T-helper 1 cell (primary cell): ENCODE data around the gene SLC29A3.

Experiments used
- DNase-seq, 5 donors: peaks; one replicate each; pipeline ENCODE4 v3.0.0-alpha.2; 2012 to 2020

Gene SLC29A3

GRCh38 chr10:71301371-71301916 lies 17.6 kb upstream of the SLC29A3 start:
- no peak for DNase-seq

GRCh38 chr10:71302451-71302850 lies 16.6 kb upstream of the SLC29A3 start:
- DNase-seq, result no peak

- DNase-seq, result peak in 1 of 5 donors; percentile 37
Observed at GRCh38 chr10:71302874-71303568, 16.0 kb upstream of the SLC29A3 start.

GRCh38 chr10:71303569-71303907 lies 15.5 kb upstream of the SLC29A3 start:
- no peak for DNase-seq

- DNase-seq, result no peak
Observed at GRCh38 chr10:71304914-71305313, 14.1 kb upstream of the SLC29A3 start.

- DNase-seq, result no peak
Observed at GRCh38 chr10:71306979-71307378, 12.1 kb upstream of the SLC29A3 start.

- no peak for DNase-seq
Observed at GRCh38 chr10:71307469-71308085, 11.5 kb upstream of the SLC29A3 start.

- no peak for DNase-seq
Observed at GRCh38 chr10:71308244-71308643, 10.8 kb upstream of the SLC29A3 start.

GRCh38 chr10:71308985-71309384 lies 10.1 kb upstream of the SLC29A3 start:
- no peak for DNase-seq

- DNase-seq, result no peak
Observed at GRCh38 chr10:71309919-71310318, 9.1 kb upstream of the SLC29A3 start.

- DNase-seq, result no peak
Observed at GRCh38 chr10:71312220-71312619, 6.8 kb upstream of the SLC29A3 start.

- DNase-seq, result no peak
Observed at GRCh38 chr10:71312811-71313789, 6.0 kb upstream of the SLC29A3 start.

- peak; percentile 27 to 54 (median 38) for DNase-seq
Observed at GRCh38 chr10:71314028-71314693, 4.9 kb upstream of the SLC29A3 start.

- no peak for DNase-seq
Observed at GRCh38 chr10:71314694-71315225, 4.3 kb upstream of the SLC29A3 start.

- DNase-seq, result no peak
Observed at GRCh38 chr10:71316056-71316785, 2.8 kb upstream of the SLC29A3 start.

GRCh38 chr10:71316786-71317160 lies 2.3 kb upstream of the SLC29A3 start:
- no peak for DNase-seq

GRCh38 chr10:71317739-71318138 lies 1.3 kb upstream of the SLC29A3 start:
- DNase-seq, result no peak

- no peak for DNase-seq
Observed at GRCh38 chr10:71319800-71320392, 837 bp downstream of the SLC29A3 start.

- DNase-seq, result no peak
Observed at GRCh38 chr10:71320592-71320991, 1.5 kb downstream of the SLC29A3 start.

- no peak for DNase-seq
Observed at GRCh38 chr10:71321386-71321785, 2.3 kb downstream of the SLC29A3 start.

GRCh38 chr10:71323407-71323806 lies 4.3 kb downstream of the SLC29A3 start:
- DNase-seq, result peak in 1 of 5 donors; percentile 30
